Epidermal melanocyte (primary cell): ENCODE results near the gene CWC22.

ENCODE experiments used
- DNase-seq: peaks from one replicate; pipeline ENCODE4 v3.0.0; 2011; ENCODE audit warnings: low spot score; ENCODE audit not compliant: insufficient read length

The CWC22 gene

DNA sequence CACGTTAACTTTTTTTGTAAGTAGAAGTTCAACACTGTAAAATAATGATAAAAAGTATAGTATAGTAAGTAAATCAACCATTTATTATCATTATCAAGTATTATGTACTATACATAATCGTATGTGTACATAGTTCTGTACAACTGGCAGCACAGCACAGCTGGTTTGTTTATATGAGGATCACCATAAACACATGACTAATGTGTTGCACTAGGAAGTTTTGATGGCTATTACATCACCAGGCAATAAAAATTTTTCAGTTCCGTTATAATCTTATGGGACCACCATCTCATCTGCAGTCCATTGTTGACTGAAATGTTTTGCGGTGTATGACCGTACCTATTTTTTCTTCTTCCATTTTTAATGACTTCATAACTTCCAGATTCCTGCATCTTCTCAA, 106.4 kb downstream of the CWC22 start:
- DNase-seq, result no peak

DNA sequence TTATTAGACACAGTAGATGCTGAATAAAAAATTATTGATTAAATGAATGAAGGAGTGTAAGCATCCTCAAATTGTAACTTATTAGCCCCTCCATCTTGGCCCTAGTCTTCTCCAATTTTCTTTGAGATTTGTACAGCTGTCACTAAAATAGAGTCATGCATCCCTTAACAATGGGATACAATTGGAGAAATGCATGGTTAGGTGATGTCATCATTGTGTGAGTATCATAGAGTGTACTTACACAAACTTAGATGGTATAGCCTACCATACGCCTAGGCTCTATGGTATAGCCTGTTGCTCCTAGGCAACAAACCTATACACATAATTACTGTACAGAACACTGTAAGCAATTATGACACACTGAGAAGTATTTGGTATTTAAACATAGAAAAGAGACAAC, 107.4 kb downstream of the CWC22 start:
- DNase-seq, result no peak

DNA sequence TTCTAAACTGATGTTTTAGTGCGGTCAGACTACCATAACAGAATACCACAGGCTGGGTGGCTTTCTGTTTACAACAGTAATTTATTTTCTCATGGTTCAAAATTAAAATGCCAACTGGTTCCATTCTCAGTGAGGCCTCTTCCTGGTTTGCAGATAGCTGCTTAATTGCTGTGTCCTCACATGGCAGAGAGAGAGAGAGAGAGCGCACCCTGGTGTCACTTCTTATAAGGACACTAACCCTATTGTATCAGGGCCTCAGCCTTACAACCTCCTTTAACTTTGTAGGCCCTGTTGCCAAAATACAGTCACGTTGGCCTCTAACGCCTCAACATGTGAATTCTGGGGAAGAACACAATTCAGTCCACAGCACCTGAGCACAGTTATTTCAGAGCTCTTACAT, 108.2 kb downstream of the CWC22 start:
- no peak for DNase-seq
